GM18861 (cell line): ENCODE data around the gene SPEF1.

Experiments
- ATAC-seq: cut with Tn5 transposase; IDR thresholded peaks from one replicate; pipeline ENCODE4 v1.9.1; 2021; ENCODE audit not compliant: unreplicated experiment

The SPEF1 gene

DNA sequence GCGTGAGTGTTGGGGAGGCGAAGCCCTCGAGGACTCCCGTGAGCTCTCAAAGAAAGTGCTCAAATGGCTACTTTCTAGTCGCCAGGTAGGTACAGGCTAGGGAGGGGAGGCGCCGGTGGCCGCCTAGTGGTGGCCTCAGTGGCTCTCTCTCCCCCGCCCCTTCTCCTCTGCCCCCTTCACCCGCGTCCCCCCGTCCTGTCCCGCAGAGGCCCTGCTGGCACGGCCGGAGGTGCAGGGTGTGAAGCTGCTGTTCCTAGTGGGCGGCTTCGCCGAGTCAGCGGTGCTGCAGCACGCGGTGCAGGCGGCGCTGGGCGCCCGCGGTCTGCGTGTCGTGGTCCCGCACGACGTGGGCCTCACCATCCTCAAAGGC is 30.0 kb downstream of the SPEF1 start:
- ATAC-seq: no peak

GRCh38 chr20:3749689-3750531 is 31.3 kb downstream of the SPEF1 start:
- no peak for ATAC-seq

DNA sequence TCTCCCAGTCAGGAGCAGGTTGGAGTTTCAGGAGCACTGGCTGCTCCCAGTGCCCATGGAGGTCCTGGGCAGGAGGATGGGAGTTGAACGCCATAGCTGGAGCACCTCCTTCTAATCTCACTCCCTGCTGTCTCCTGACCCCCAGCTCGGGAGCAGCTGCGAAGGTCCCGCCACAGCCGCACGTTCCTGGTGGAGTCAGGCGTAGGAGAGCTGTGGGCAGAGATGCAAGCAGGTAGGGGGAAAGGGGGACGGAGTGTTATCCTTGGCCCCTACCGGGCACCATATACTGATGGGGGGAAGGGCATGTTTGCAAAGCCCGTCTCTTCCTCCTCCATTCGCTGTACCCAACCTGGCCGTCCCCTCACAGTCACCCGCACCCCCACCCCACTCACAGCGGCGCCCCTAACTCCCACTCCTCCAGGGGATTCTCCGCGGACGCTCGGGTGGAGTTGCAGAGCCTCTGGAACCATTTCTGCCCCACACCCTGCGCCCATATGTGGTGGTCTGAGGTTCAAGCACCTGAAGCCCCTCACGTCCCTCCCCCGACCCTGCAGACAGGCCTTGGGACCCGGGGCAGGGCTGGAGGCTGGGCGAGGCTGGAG is 32.1 kb downstream of the SPEF1 start:
- no peak for ATAC-seq

- no peak for ATAC-seq
These were observed 33.2 kb downstream of the SPEF1 start for GRCh38 chr20:3748073-3748472.

DNA sequence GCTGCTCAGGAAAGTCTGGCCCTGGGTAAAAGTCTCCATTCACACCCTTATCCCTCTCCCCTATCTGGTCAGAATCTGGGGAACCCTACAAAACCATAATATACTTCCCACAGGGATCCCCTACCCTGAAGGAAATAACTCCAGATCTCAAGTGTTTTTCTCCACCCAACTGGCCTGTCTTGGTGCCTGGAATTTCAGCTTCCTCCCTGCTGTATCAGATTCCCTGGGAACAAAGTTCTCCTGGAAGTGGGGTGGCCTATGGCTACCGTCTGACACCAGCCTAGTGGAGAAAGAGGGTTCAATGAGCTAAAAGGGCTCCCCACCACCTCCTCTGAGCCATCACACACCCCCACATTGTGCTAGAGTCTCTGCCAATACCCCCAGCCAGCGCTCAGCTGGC is 33.8 kb downstream of the SPEF1 start:
- ATAC-seq: no peak

DNA sequence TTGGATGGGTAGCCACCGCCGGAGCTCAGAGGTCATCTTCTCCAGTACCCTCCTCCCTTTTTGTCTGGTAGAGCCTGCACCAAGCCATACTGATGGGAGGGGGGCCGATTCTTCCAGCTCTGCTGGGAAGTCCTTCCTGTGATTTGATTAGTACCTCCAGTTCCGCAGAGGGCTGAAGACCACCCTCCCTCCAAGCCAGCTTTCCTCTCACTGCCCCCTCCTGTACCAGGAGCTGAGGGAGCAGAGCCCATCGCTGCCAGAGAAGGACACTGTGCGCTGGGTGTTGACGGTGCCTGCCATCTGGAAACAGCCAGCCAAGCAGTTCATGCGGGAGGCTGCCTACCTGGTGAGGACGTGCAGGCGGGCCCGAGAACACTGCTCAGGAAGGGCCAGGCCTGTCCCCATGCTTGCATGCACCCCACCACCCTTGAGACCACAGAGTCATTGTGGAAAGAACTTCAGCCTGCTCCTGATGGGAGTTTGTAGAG is 35.5 kb downstream of the SPEF1 start:
- no peak for ATAC-seq

DNA sequence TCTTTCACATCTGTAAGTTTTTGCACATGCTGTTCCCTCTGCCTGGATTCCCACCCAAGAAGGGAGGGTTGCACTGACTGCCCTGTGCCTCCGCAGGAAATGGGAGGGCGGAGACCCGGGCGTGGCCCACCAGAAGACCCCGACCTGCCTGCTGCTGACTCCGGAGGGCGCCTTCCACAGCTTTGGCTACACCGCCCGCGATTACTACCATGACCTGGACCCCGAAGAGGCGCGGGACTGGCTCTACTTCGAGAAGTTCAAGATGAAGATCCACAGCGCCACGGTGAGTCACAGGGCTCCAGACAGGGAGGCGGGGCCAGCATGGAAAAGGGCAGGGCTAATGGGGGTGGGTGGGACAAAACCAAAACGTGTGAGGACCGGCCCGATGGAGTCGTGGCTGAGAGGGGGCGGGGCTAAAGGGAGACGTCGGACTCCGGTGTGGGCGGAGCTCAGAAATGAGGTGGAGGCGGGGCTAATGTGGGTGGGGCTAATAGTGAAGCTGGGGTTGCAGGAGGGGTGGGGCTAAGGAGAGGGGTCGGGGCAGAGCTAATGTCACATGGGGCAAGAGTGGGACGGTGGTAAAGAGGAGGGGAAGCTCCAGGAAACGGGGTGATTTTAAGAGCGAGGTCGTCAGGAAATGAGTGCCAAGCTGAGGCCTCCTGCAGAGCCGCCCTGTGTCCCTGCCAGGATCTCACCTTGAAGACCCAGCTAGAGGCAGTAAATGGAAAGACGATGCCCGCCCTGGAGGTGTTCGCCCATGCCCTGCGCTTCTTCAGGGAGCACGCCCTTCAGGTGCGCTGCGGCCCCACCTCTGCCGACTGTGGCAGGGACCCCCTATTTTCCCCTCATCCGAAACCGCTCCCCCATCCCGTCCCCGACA is 36.2 kb downstream of the SPEF1 start:
- ATAC-seq: no peak

DNA sequence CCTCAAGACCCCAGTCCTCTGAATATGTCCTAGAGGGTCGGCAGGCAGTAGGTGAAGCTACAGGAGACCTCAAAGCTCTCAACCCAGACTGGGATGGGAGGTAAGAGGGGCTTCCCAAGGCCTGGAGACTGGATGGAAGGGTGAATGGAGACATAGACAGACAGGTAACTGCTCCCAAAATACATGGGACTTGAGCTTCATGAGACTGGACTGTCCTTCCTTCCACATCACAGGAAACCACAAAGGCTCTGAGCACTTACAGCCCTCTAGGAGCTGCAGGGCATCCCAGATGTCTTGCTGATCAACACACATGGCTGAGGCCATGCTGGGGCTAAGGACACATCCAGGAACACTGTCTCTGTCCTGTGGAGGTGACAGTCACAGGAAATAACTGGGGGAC is 37.2 kb downstream of the SPEF1 start:
- ATAC-seq: no peak

DNA sequence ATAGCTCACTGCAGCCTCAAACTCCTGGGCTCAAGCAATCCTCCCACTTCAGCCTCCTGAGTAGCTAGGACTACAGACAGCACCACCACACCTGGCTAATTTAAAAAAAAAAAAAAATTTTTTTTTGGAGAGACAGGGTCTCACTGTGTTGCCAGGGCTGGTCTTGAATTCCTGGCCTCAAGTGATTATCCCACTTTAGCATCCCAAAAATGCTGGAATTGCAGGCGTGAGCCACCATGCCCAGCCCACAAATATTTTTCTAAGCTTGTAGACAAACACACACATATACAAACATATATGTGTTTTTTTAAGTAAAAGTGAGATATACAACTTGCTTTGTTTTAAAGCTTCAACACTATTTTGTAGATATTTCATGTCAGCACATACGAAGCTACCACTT is 38.0 kb downstream of the SPEF1 start:
- ATAC-seq: no peak

- ATAC-seq: no peak
These were observed 39.3 kb downstream of the SPEF1 start for GRCh38 chr20:3741836-3742458.

- no peak for ATAC-seq
These were observed 40.5 kb downstream of the SPEF1 start for GRCh38 chr20:3740615-3741301.

GRCh38 chr20:3739926-3740451 is 41.3 kb downstream of the SPEF1 start:
- no peak for ATAC-seq

DNA sequence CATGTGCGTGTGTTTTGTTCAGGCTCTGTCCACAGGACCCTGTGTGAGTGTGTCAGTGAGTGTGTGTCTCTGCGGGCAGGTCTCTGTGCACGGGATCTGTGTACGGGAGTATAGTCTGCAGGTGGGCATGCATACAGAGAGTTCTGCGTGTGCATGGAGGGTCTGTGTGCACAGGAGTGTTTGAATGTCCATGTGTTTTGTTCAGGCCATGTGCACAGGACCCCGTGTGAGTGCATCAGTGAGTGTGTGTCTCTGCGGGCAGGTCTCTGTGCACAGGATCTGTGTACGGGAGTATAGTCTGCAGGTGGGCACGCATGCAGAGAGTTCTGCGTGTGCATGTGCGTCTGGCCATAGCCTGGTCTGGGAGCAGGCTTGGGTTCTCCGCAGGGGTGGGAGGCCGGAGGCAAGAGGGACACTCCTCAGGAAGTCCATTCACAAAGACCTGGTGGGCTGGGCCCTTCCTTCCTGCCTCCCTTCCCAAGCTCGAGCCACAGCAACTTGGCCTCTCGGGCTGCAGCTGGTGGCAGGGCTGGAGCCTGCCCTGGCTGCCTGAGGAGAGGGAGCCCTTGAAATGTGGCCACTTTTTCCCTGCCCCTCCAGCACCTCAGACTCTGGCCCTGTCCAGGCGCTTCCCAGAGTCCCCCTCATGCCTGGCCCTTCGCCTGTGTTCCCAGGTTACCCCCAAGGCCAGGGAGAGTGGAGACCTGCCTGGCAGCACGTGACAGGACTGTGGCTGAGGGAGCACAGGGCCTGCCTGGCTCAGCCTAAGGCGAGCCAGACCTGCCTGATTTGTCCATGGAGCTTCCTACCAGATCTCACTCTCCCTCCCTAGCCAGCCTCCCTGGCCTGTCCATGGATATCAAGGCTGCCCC is 42.0 kb downstream of the SPEF1 start:
- no peak for ATAC-seq

- no peak for ATAC-seq
These were observed 42.9 kb downstream of the SPEF1 start for GRCh38 chr20:3738111-3739053.

DNA sequence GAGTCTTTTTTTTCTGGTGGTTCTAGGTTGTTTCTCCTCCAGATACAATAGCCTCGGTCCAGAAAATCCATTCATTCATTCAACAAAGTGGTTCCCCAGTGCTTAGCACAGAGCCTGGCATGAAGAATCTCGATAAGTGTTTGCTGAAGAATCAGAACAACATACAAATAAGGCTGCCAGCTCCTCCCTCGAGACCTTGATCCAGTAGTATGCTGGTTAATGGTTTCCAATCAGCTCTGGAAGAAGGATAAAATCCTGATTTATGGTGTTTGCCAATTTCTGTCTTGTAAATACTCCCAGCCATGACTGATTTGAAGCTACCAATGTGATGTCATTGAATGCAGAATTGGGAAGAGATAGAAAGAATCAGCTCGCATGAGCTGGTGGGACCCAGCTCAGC is 45.5 kb downstream of the SPEF1 start:
- no peak for ATAC-seq

DNA sequence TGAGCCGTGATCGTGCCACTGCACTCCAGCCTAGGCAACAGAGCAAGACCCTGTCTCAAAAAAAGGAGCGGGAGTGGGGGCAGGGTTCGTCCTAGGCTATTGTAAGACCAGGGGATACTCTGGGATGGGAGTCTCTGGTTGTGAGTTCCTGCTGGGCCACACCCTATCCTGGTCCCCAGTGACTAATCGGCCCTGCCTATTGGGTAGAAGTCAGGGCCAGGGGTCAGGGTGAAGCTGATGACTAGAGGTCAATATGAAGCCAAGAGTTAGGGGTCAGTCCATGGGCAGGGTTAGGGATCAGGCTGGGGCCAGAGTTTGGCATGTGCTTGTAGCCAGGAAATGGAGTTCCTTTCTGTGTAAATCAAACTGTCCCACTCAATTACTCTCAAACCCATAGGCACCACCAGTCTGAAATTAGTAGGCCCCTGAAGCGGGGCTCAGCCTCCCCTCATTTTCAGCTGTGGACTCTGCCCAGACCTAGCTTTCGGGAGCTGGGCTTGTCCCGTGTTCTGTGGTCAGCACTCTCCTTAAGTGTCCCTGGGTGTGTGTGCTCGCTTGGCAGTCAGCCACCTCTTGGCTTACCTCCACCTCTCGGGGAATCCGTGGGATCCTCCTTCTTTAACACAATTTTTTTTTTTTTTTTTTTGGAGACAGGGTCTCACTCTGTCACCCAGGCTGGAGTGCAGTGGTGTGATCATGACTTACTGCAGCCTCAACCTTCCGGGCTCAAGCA is 47.0 kb downstream of the SPEF1 start:
- ATAC-seq: no peak

- no peak for ATAC-seq
These were observed 47.9 kb downstream of the SPEF1 start for GRCh38 chr20:3733119-3733995.
